Measurements from ENCODE around the gene CDC14A.

Gene CDC14A

GRCh38 chr1:100360790-100361510 is 8.6 kb downstream of the CDC14A start:
- TF ChIP-seq NFIC (IDR thresholded peaks at IDR 0.05) (peak; percentile 97), FOXM1 (IDR thresholded peaks at IDR 0.05; ENCODE audit: borderline replicate concordance, low read depth) (no peak), TCF12 (IDR thresholded peaks at IDR 0.05; ENCODE audit: low read depth) (peak; percentile 61; the same call in 1 of the 2 replicates), TEAD4 (IDR thresholded peaks at IDR 0.05) (peak; percentile 67), REST (IDR thresholded peaks at IDR 0.05; ENCODE audit: low read depth) (no peak), EP300 (IDR thresholded peaks at IDR 0.05; ENCODE audit: borderline replicate concordance) (peak; percentile 51; the same call in 1 of the 2 replicates)

- TF ChIP-seq, protein P1, sequence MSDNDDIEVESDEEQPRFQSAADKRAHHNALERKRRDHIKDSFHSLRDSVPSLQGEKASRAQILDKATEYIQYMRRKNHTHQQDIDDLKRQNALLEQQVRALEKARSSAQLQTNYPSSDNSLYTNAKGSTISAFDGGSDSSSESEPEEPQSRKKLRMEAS (IDR thresholded peaks at IDR 0.05) = no peak
- TF ChIP-seq TAF1 (IDR thresholded peaks at IDR 0.05; ENCODE audit: low read depth) = no peak
- TF ChIP-seq YY1 (IDR thresholded peaks at IDR 0.05; ENCODE audit: low read depth) = no peak
Observed at GRCh38 chr1:100361511-100362089, 9.3 kb downstream of the CDC14A start.

DNA sequence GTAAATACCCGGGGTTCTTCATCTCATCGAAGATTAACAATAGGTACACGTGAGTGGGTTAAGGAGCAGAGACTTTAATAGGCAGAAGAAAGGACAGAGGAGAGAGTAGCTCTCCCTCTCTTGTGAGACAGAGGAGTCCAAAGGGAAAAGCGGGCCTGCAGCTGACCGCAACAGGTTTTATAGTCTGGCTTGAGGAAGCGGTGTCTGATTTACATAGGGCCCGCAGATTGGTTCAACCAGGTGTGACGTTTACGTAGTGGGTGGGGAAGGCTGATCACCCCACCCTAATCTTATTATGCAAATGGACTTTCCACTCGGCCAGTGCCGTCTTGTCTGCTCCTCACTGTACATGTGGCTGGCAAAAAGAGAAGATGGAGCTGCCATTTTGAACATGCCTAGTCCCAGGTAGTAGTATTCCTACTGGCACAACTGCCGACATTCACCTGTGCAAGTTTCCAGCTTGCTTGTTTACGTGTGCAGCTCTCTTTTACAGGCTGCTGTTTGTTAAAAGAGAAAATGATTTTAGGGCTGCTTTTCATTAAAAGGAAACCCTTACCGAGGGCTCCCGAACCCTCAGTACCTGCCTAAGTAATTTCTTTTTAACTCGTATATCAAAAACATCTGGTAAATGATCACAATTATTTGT is 10.6 kb downstream of the CDC14A start:
- TF ChIP-seq ZBTB7A (IDR thresholded peaks at IDR 0.05; ENCODE audit: low read depth) (no peak), TAF1 (IDR thresholded peaks at IDR 0.05; ENCODE audit: low read depth) (no peak), NFIC (IDR thresholded peaks at IDR 0.05) (no peak), CEBPB (IDR thresholded peaks at IDR 0.05) (no peak), REST (IDR thresholded peaks at IDR 0.05; ENCODE audit: low read depth) (no peak), TEAD4 (IDR thresholded peaks at IDR 0.05) (no peak), YY1 (IDR thresholded peaks at IDR 0.05; ENCODE audit: low read depth) (no peak), TCF12 (IDR thresholded peaks at IDR 0.05; ENCODE audit: low read depth) (no peak), EGR1 (IDR thresholded peaks at IDR 0.05) (no peak), CREB1 (IDR thresholded peaks at IDR 0.05; ENCODE audit: low read depth) (no peak), EP300 (IDR thresholded peaks at IDR 0.05; ENCODE audit: borderline replicate concordance) (no peak), FOXM1 (IDR thresholded peaks at IDR 0.05; ENCODE audit: borderline replicate concordance, low read depth) (no peak), RAD21 (IDR thresholded peaks at IDR 0.05; ENCODE audit: low read depth) (no peak)
- TF ChIP-seq, protein P2, sequence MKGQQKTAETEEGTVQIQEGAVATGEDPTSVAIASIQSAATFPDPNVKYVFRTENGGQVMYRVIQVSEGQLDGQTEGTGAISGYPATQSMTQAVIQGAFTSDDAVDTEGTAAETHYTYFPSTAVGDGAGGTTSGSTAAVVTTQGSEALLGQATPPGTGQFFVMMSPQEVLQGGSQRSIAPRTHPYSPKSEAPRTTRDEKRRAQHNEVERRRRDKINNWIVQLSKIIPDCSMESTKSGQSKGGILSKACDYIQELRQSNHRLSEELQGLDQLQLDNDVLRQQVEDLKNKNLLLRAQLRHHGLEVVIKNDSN (IDR thresholded peaks at IDR 0.05) = no peak
- TF ChIP-seq, protein P1 (IDR thresholded peaks at IDR 0.05) = no peak

- TF ChIP-seq YY1 (IDR thresholded peaks at IDR 0.05; ENCODE audit: low read depth) (no peak), ZBTB7A (IDR thresholded peaks at IDR 0.05; ENCODE audit: low read depth) (no peak), REST (IDR thresholded peaks at IDR 0.05; ENCODE audit: low read depth) (no peak), EP300 (IDR thresholded peaks at IDR 0.05; ENCODE audit: borderline replicate concordance) (no peak), NFIC (IDR thresholded peaks at IDR 0.05) (no peak), TCF12 (IDR thresholded peaks at IDR 0.05; ENCODE audit: low read depth) (no peak), CREB1 (IDR thresholded peaks at IDR 0.05; ENCODE audit: low read depth) (no peak), TEAD4 (IDR thresholded peaks at IDR 0.05) (no peak), CEBPB (IDR thresholded peaks at IDR 0.05) (no peak), RAD21 (IDR thresholded peaks at IDR 0.05; ENCODE audit: low read depth) (no peak), TAF1 (IDR thresholded peaks at IDR 0.05; ENCODE audit: low read depth) (no peak), EGR1 (IDR thresholded peaks at IDR 0.05) (no peak), FOXM1 (IDR thresholded peaks at IDR 0.05; ENCODE audit: borderline replicate concordance, low read depth) (no peak)
- TF ChIP-seq, protein P2 (IDR thresholded peaks at IDR 0.05) = no peak
- TF ChIP-seq, protein P1 (IDR thresholded peaks at IDR 0.05) = no peak
Observed at GRCh38 chr1:100363831-100364230, 11.5 kb downstream of the CDC14A start.
